HEK293T (cell line): ENCODE measurements around the gene DUSP9.

ENCODE experiments used
- BHLHE40 ChIP-seq: fragments of 450-650 bp; IDR thresholded peaks from 2 replicates; pipeline ENCODE4 v1.6.1; 2016; ENCODE audit warnings: mild to moderate bottlenecking, moderate library complexity, borderline replicate concordance
- FOXA1 ChIP-seq: fragments of 450-650 bp; IDR thresholded peaks from 2 replicates; pipeline ENCODE4 v1.6.1; 2016; ENCODE audit warnings: mild to moderate bottlenecking
- L3MBTL2 ChIP-seq: fragments of 450-650 bp; conservative IDR thresholded peaks from 2 replicates; pipeline ENCODE4 v1.6.1; 2016; ENCODE audit warnings: mild to moderate bottlenecking
- PKNOX1 ChIP-seq: fragments of 450-650 bp; IDR thresholded peaks from 2 replicates; pipeline ENCODE4 v1.6.1; 2016
- SP1 ChIP-seq: fragments of 450-650 bp; IDR thresholded peaks from 2 replicates; pipeline ENCODE4 v1.6.1; 2017
- SUZ12 ChIP-seq: fragments of 450-650 bp; IDR thresholded peaks from 2 replicates; pipeline ENCODE4 v1.6.1; 2016; ENCODE audit warnings: mild to moderate bottlenecking
- TARDBP ChIP-seq: fragments of 450-650 bp; IDR thresholded peaks from 2 replicates; pipeline ENCODE4 v1.6.1; 2016
- ZNF384 ChIP-seq: fragments of 450-650 bp; IDR thresholded peaks from 2 replicates; pipeline ENCODE4 v1.6.1; 2016

- no peak for TF ChIP-seq BHLHE40
- no peak for TF ChIP-seq SP1
- TF ChIP-seq SUZ12 = no peak
- no peak for TF ChIP-seq FOXA1
- no peak for TF ChIP-seq L3MBTL2
- no peak for TF ChIP-seq ZNF384
- no peak for TF ChIP-seq TARDBP
- TF ChIP-seq PKNOX1 = no peak
These were observed 15.7 kb upstream of the DUSP9 start for GRCh38 chrX:153631346-153631745.
